Activated CD8-positive, alpha-beta memory T cell treated with anti-CD3 and anti-CD28 coated beads, Interleukin-2, amount 50 U/mL, for 48 hours (primary cell): ENCODE data around the gene TLDC2.
A peak's percentile ranks its signal among the peaks of the same experiment; 100 is the strongest.
"Not testable (repeated sequence)": the region's sequence is repeated elsewhere in the genome, so short reads cannot be mapped to it uniquely, and the experiment has no call there.

ENCODE experiments used
- DNase-seq: peaks from one replicate; pipeline ENCODE4 v3.0.0-alpha.2; 2020

TLDC2 gene

DNA sequence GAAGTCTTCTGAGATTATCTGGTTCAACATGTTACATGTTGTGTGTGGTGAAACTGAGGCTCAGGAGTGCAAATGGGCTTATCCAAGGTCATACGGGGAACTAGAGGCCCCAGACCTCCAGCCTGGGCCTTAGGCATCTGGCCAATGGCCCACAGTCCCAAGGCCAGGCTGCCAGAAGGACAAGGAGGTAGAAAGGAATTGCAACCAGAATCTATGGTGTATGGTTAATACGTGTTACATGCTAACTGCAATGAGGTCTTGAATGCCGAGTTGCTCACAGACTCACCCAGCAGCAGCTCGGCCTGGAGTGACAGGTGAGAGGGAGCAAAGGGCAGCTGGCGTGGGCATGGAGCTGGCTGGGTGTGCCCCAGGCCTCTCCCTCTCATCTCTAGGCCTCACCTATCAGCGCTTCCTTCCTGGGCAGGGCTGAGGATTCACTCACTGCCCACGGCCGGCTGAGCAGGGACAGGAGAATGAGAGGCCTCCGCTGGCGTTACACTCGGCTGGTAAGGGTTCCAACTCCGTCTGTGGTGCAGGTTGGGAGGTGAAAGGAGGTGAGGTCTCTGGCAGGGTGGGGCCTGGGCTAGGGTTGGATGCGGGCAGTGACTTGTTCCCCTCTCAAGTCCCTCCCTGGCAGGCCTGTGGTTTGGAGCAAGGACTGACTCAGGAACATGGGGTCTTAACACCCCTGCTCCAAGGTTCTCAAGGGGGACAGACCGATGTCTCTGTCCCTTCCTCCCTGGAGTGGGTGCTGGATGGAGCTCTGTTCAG, at the start of gene TLDC2:
Gene TLDC2, plus strand, starts transcription at position 437 of the 771 bp plus-strand sequence. Its CDS starts 37 bp downstream, at position 474.
- no peak for DNase-seq

DNA sequence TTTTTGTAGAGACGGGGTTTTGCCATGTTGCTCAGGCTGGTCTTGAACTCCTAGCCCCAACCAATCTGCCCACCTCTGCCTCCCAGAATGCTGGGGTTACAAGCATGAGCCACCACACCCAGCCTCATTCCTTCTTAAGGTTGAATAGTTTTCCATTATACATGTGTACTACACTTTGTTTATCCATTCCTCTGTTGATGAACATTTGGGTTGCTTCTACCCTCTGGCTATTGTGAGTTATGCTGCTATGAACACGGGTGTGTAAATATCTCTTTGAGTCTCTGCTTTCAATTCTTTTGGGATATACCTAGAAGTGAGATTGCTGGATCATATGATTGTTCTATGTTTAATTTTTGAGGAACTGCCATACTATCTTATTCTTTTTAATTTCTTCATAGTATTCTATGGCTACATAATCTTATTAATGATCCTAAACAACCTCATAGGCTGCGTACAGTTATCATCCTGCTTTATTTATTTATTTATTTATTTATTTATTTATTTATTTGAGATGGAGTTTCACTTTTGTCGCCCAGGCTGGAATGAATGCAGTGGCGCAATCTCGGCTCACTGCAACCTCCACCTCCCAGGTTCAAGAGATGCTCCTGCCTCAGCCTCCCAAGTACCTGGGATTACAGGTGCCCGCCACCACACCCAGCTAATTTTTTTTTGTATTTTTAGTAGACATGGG, 49.2 kb upstream of the TLDC2 start:
- no peak for DNase-seq

DNA sequence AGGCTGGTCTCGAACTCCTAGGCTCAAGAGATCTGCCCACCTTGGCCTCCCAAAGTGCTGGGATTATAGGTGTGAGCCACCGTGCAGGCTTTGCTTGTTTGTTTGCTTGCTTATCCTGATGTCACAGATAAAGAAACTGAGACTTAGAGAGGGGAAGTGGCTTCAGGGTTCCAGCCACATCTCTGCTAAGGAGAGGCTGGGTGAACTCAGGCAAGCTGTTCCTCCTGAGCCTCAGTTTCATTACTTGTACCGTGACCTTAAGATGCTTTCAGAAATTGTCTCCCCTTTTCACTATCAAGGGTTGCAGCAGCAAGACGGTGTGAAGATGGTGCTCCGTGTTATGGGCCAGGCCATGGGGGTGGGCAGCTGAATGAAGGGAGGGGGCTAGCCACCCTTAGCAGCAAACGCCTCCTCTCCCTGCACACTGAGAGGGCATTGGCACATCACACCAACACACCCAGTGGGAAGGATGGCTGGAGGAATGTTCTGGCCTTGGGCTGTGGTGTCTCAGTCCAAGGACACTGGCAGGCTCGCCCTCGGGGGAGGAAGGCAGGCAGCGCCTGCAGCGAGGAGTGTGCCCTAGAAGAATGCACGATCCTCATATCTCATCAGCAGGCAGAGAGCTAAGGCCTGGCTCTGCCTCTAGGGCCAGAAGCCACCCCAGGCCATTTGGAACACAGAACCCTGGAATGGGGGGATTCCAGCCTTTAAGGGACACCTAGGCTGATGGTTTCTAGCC, 48.2 kb upstream of the TLDC2 start:
- DNase-seq = no peak

DNA sequence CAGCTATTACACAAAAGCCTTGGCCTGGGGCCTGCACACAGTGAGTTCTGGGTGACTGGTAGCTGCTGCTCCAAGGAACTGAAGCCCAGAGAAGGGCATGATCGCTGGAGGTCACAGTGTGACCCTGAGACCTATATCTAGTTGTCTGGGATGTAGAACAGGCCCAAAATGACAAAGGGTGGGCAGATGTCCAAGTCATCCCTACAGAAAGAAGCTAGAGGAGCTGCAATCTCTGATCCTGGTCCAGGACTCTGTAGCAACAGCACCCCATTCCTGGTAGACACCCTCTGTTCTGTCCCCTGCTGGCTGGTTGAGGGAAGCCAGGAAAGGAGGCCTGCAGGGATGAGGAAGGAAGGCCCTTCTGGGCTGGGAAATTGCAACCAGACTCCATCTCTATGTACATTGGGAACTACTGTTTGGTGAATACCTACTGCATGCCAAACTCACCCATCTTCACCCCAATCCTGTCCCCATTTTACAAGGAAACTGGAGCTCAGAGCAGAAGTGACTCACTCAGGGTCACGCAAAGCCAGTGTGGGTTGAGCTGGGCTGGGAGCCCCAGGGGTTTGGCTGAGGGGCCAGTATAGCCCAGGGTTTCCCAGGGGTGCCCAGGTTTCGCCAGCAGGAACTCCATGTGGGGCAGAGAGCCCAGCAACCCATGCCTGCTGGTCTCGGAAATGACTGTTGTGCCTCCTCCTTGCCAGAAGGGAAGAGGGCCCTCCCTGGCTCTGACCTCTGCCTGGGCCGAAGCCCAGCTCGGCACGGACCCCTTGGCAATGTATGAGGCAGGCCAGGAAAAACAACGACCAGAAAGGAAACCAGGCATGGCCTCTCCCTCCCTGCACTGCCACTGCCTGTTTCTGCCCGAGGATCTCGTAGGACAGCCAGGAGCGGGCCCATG, 44.9 kb upstream of the TLDC2 start:
- DNase-seq = no peak

DNA sequence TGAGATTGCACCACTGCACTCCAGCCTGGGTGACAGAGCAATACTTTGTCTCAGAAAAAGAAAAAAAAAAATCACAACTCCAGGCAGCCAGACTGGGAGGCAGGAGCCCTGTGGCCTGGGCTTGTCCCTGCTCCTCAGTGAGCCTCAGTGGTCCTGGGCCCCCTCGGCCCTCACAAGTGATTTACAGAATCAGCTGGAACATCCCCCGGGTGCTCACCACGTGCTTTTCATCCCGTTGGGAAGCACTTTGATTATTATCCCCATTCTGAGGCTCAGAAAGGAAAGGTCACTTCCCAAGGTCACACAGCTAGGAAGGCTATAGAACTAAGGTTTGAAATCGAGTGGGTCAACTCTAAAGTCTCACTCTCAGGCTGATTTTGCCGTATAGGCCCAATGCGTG, 43.1 kb upstream of the TLDC2 start:
- DNase-seq = no peak

DNA sequence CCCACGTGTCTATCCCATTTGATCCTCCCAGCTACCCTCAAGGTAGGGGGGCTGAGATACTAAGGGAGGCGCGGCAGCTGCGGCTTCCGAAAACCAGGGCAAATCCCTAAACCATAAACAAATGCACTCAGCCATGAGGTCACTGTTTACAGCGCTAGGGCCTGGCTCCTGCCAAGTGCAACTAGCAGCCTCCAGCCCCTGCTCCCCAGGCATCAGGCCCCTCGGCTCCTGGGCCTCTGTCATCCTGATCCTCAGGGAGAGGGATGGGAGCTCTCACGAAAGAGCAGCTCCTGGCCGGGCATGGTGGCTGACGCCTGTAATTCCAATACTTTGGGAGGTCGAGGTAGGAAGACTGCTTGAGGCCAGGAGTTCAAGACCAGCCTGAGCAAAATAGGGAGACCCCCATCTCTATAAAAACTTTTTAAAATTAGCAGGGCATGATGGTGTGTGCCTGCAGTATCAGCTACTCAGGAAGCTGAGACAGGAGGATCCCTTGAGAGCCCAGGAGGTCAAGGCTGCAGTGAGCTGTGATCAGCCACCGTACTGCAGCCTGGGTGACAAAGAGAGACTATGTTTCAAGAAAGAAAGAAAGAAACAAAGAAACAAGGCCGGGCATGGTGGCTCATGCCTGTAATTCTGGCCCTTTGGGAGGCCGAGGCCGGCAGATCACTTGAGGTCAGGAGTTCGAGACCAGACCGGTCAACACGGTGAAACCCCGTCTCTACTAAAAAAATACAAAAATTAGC, 42.5 kb upstream of the TLDC2 start:
- no peak for DNase-seq

DNA sequence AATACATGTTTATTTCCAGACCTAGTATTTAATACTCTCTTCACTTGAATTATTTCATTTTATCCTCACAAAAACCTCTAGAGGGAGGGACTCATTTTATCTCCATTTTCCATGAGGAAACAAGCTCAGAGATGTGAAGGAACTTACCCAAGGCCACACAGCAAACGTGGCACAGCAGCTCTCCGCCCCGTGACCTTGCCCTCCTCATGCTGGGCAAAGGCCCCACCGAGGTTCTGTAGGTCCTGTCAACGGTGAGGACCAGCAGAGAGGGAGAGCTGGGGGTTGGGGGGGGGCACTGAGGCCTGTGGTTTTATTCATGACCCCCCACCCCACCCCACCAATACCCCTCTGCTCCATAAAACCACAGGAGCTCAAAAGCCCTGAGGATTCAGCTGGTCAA, 40.9 kb upstream of the TLDC2 start:
- no peak for DNase-seq

DNA sequence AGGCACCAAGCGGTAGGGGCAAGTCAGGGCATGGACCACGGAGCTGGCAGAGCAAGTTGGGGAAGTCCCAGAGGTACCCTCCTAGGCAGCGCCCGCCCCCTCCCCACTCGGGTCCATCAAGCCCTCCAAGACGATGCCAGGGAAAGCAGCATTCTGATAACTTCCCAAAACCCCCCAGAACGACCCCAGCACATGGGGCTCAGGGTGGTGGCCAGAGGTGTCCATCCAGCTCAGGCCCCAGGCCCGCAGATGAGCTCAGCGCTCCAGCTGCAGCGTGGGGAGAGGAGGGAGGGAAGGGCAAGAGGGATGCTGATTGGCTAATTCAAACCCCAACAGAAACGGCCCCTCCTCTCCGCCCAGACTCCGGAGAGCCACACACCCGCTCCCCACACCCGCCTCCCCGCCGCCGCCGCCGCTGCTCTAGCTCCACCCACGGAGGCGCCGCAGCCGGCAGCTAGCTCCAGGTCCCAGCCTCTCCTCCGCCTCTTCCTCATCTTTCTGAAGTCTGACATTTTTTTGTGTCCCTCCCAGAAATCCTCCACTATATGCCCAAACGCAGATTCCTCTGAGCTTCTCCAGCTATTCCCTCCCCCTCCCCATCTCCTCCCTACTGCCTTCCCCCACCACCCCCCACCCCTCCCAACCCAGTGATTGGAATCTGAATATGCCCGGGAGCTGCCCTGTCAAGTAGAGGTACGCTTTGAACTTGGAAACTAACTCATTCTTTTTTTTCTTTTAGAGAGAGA, 40.3 kb upstream of the TLDC2 start:
- peak; percentile 90 for DNase-seq

DNA sequence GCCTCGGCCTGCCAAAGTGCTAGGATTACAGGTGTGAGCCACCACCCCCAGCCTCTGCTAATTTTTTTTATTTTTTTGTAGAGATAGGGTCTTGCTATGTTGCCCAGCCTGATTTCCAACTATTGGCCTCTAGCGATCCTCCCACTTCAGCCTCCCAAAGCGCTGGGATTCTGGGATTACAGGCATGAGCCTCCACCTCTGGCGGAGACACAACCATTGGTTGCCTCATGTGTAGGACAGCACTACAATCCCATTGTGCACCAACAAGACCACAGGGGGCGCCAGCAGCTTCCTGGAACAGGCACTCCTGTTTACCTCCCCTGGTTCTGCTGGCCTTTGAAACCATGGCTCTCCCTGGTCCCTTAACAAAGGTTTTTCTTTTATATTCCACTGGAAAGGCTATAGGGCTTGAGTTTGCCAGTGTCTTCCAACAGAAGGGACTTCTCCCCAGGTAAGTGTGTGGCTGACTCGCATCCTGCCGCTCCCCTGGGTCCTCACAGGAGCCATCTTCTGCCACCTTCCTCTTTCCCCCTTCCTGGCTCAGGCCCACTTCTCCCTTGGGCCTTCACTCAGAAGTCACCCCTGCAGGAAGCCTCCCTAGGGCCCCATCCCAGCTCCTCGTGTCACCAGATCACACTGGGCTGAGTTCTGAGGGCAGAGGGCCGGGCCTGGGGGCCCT, 39.2 kb upstream of the TLDC2 start:
- DNase-seq = peak; percentile 84

DNA sequence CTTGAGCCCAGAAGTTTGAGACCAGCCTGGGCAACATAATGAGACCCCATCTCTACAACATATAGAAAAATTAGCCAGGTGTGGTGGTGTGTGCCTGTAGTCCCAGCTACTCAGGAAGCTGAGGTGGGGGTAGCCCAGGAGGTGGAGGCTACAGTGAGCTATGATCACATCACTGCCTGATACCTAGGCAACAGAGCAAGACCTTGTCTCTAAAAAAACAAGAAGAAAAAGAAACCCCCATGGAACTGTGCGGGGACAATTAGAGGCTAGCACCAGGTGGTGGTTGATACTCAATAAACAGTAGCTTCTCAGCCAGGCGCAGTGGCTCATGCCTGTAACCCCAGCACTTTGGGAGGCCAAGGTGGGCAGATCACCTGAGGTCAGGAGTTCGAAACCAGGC, 37.6 kb upstream of the TLDC2 start:
- not testable (repeated sequence) for DNase-seq

DNA sequence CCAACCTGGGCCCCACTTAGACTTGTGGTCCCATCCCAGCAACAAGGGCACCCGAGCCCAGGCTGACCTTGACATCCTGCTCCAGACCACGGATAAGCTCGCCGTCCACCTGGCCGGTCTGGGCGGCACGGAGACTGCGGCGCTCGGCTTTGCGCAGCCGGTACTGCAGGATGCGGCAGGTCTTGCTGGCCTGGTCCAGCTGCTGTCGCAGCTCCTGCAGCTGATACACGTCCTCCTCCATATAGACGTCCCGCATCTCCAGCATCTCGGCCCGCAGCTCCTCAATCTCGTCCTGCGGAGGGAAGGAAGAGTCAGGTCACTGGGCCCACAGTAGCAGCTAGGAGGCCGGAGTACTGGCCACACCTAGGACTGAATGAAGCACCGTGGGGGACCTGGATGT, 36.8 kb upstream of the TLDC2 start:
- no peak for DNase-seq

DNA sequence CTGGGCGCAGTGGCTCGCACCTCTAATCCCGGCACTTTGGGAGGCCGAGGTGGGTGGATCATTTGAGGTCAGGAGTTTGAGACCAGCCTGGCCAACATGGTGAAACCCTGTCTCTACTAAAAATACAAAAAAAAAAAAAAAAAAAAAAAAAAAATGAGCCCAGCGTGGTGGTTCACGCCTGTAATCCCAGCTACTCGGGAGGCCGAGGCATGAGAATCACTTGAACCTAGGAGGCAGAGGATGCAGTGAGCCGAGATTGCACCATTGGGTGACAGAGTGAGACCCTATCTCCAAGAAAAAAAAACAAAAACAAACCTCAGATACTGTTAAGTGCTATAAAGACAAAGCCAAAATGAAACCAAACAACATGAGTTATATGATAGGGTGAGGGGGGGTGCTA, 34.9 kb upstream of the TLDC2 start:
- DNase-seq = not testable (repeated sequence)

DNA sequence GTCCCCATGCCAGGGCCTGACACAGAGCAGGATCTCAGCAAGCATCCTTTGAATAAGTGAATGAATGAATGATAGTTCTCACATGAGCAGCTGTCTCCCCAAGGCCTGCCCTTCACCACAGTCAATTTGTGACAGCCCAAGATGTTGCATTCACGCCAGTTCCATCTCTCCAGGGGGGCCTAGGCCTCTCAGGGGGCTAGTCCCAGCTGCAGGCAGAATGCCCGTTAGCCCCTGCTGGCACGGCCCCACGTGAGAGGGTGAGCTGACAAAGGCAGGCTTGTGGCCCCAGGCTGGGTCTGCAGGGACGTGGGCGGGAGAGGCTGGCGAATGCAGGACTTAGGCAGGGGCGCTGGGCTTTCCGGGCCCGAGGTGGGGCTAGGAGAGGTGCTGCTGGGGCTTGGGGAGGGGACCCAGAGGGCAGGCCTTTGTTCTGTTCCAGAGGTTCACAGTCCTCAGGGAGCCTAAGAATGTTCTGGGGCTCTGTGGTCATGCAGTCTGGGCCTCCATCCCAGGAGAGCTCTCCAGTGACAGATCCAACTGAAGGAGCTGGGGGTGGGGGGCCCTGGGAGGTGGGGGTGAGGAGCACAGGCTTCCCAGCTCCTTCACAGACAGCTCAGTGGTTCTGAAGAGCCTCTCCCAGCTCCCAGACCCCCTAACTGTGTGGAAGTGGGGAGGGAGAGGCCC, 30.5 kb upstream of the TLDC2 start:
- no peak for DNase-seq

DNA sequence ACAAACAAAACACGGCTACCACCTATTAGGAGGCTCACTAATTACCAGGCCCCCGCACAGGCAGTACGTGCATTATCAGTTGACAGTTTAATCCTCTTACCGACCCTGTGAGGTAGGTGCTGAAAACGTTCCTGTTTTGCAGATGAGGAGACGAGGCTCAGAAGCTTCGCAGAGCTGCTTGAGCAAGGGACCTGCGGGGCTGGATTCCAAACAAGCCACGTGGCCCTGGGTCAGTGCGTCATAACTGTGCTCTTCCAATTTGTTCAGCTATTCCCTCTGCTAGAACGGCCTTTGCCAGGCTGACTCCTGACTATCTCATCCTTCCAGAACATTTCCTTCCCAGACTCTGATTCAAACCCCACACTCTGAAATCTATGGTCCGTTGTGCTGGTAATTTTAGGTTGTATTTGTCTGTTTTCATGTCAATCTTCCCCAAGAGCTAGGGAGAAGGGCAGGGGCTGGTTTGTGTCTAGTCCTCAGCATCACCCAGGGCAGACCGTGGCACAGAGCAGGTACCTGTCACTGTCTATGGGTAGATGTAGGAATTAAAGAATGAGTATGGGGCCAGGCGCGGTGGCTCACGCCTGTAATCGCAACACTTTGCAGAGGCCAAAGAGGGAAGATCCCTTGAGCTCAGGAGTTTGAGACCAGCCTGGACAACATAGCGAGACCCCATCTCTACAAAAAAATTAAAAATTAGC, 28.8 kb upstream of the TLDC2 start:
- no peak for DNase-seq

DNA sequence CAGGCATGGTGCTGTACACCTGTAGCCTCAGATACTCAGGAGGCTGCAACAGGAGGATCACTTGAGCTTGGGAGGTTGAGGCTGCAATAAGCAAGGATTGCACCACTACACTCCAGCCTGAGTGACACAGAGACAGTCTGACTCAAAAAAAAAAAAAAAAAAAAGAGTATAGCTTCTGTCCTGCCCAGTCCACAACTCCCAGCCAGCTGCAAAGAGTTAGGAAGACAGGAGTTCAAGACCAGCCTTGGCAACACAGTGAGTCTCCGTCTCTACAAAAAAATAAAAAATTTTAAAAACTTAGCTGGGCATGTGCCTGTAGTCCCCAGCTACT, 28.3 kb upstream of the TLDC2 start:
- no peak for DNase-seq

DNA sequence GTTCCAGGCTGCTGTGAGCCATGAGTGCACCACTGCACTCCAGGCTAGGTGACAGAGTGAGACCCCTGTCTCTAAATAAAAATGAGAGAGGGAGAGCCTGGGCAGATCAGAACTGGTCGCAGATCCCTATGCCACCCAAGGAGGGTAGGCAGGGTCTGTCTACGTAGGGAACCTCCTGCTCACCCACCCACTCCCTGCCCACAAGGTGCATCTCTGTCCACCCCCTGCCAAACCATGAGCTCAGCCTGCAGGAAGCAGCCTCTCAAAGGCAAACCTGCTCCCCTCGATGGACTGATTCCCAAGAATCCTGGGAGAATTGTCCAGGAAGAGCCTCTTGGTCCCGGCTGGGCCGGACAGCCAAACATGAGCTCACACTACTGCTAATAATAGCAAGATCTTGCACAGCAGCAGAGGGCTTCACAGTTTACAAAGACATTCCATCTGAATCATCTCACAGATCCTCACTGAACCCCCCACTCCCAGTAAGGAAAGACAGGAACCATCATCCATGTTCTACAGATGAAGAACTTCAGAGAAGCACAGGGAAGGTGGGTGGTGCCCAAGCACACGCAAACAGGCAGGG, 27.8 kb upstream of the TLDC2 start:
- no peak for DNase-seq

DNA sequence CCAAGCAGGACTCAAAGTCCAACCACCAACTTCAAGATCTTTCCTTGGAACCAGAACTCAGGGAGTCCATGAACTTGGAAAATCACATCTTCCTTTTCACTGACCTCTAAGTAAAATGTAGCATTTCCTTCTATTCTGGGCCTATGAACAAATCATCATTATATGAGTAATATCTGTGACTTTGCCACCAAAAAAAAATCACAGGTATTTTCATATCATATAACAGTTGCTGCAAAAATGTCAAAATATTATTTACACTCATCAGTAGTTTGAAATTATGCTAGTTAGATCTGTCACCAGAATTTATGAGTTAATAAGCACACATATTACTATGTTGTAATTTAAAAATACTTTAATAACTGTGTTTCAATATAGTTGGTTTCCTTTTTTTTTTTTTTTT, 27.3 kb upstream of the TLDC2 start:
- DNase-seq = no peak

DNA sequence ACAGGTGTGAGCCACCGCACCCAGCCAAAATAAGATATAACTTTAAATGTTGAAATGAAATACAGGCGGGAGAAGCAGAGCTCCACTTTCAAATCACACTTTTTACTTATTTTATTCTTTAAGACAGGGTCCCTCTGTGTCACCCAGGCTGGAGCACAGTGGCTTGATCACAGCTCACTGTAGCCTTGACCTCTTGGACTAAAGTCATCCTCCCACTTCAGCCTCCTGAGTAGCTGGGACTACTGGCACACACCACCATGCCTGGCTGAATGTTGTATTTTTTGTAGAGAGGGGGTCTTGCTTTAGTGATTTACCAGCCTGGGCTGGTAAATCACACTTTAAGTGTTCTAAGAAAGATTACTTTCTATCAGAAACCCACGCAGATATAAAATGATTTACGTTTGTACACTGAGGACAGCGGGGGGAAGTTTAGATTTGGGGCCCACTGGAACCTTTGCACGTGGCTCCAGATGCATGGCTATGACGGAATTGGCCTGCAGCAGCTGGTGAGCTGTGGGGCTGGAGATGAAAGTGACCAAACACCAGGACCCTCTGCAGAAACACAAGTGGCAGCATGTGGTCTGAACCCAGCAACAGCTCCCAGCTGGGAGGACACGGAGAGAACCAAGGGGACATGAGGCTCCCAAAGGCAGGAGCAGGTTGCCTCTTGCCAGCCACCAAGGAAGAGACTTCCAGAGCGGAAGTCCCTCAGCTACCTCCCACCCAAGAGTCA, 26.4 kb upstream of the TLDC2 start:
- DNase-seq = no peak
